Measurements from ENCODE around the gene PIK3C3. TPM values are rescaled to one million over a fixed set of nuclear protein-coding genes. Genes with fewer than 3 reads are reported as not detected.

PIK3C3 gene
- polyA plus RNA-seq, 1 of the 3 experiments (the other 2 are of a cell fraction) = 26.9 TPM

DNA sequence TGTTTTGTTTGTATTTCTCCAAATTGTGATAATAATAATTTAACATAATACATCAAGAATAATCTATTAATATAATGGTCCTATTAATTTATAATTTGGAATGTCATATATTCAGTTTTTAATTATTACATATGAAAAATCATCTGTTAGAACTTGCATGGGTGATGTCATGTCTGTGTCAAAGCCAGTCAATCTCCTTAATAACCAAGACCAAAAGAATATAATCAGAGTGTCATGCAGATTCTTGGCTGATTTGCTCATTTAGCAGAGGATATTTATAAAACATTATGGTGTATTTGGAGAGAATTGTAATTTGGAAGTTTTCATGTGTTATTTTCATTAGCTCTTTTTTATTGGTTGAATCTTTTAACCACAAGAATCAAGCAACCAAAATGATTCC, 96.4 kb downstream of the PIK3C3 start:
- POLR2A ChIA-PET = no interaction called here
- Histone ChIP-seq H2AFZ (ENCODE audit: low read depth) (no peak overlapping the region), H3F3A (replicated peaks; ENCODE audit: insufficient read depth) (peaks cover 21% of the 10 kb centered on the region), H3K27me3 (ENCODE audit: insufficient read depth) (no peaks in the 10 kb centered on the region), H3K9ac (no peak overlapping the region), H3K9me3 (no peaks in the 10 kb centered on the region), H3K4me2 (no peak overlapping the region), H3K9me2 (no peaks in the 10 kb centered on the region), H3K4me1 (ENCODE audit: control insufficient read depth in 1 of 2, insufficient read depth in 2 of 2, low read depth in 1 of 2, low read length in 1 of 2) (peaks cover 0 to 17% of the 10 kb centered on the region in 2 experiments; a peak in 2 of 4 replicates), H3K36me3 (replicated peaks in 1 of 2; ENCODE audit: control insufficient read depth in 1 of 2, insufficient read depth in 2 of 2, low read length in 1 of 2) (peaks cover 54 to 55% of the 10 kb centered on the region in 2 experiments), H3K4me3 (ENCODE audit: low read depth in 2 of 2, low read length in 1 of 2) (no peak overlapping the region), H3K27ac (ENCODE audit: low read depth in 2 of 2, low read length in 1 of 2) (no peak overlapping the region), H4K20me1 (ENCODE audit: insufficient read depth) (no peaks in the 10 kb centered on the region), H3K79me2 (ENCODE audit: insufficient read depth) (no peaks in the 10 kb centered on the region)
- TF ChIP-seq, protein P1, sequence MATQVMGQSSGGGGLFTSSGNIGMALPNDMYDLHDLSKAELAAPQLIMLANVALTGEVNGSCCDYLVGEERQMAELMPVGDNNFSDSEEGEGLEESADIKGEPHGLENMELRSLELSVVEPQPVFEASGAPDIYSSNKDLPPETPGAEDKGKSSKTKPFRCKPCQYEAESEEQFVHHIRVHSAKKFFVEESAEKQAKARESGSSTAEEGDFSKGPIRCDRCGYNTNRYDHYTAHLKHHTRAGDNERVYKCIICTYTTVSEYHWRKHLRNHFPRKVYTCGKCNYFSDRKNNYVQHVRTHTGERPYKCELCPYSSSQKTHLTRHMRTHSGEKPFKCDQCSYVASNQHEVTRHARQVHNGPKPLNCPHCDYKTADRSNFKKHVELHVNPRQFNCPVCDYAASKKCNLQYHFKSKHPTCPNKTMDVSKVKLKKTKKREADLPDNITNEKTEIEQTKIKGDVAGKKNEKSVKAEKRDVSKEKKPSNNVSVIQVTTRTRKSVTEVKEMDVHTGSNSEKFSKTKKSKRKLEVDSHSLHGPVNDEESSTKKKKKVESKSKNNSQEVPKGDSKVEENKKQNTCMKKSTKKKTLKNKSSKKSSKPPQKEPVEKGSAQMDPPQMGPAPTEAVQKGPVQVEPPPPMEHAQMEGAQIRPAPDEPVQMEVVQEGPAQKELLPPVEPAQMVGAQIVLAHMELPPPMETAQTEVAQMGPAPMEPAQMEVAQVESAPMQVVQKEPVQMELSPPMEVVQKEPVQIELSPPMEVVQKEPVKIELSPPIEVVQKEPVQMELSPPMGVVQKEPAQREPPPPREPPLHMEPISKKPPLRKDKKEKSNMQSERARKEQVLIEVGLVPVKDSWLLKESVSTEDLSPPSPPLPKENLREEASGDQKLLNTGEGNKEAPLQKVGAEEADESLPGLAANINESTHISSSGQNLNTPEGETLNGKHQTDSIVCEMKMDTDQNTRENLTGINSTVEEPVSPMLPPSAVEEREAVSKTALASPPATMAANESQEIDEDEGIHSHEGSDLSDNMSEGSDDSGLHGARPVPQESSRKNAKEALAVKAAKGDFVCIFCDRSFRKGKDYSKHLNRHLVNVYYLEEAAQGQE (IDR thresholded peaks at IDR 0.05; ENCODE audit: low read depth, low read length) = no peak
- TF ChIP-seq FOSL2 (IDR thresholded peaks at IDR 0.05; ENCODE audit: borderline replicate concordance, low read depth) (no peak), MEF2A (IDR thresholded peaks at IDR 0.05; ENCODE audit: borderline replicate concordance, low read depth) (no peak), POLR2AphosphoS5 (IDR thresholded peaks at IDR 0.05; ENCODE audit: low read depth, low read length) (no peak), RXRA (IDR thresholded peaks at IDR 0.05; ENCODE audit: borderline replicate concordance, low read depth) (no peak), SMC3 (IDR thresholded peaks at IDR 0.05; ENCODE audit: low read depth, low read length) (no peak), SIN3A (IDR thresholded peaks at IDR 0.05; ENCODE audit: borderline replicate concordance, low read depth, low read length) (no peak), MXI1 (IDR thresholded peaks at IDR 0.05; ENCODE audit: low read depth, low read length) (no peak)
- TF ChIP-seq, protein P2, sequence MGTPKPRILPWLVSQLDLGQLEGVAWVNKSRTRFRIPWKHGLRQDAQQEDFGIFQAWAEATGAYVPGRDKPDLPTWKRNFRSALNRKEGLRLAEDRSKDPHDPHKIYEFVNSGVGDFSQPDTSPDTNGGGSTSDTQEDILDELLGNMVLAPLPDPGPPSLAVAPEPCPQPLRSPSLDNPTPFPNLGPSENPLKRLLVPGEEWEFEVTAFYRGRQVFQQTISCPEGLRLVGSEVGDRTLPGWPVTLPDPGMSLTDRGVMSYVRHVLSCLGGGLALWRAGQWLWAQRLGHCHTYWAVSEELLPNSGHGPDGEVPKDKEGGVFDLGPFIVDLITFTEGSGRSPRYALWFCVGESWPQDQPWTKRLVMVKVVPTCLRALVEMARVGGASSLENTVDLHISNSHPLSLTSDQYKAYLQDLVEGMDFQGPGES (IDR thresholded peaks at IDR 0.05; ENCODE audit: low read depth, low read length) = no peak
- CTCF ChIA-PET = interaction anchor here (0.7 to 3.2 kb wide), 27 partner anchors 7 to 1548 kb away, joined by 3 to 23 read pairs (median 4); no protein-coding TSS in a partner anchor
- DNase-seq = no peak

DNA sequence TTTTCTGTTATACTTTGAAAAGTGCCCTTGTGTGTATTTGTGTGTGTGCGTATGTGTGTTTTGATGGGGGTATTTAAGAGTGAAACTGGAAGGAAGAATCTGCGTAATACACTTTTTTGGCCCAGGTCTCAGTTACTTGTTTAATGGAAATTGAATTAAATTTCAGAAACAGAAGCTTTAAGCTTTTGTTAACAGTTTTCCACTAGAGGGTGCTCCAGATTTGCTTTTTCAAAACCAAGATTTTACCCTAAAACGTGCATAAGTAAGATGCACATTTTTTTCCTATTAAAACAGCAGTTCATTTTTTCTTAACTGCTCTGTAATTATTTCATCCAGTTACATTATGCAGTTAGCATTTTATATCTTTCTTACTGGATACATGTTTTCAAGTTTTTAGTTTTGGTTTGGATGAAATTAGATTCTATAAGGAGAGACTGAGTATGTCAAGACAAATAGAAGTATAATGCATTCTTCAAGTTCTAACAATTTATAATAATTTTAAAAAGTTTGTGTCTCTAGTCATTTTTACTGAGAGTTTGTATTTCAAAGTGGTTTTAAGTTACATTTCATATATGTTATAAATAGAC, 97.2 kb downstream of the PIK3C3 start:
- CTCF ChIA-PET = interaction anchor here (0.7 to 3.2 kb wide), 33 partner anchors 8 to 1548 kb away, joined by 3 to 23 read pairs (median 4); no protein-coding TSS in a partner anchor
- Histone ChIP-seq H3K9ac (no peak overlapping the region), H3K4me2 (no peak overlapping the region), H2AFZ (ENCODE audit: low read depth) (no peak overlapping the region), H3K79me2 (ENCODE audit: insufficient read depth) (no peaks in the 10 kb centered on the region), H3K4me1 (ENCODE audit: control insufficient read depth in 1 of 2, insufficient read depth in 2 of 2, low read depth in 1 of 2, low read length in 1 of 2) (peaks cover 0 to 15% of the 10 kb centered on the region in 2 experiments; a peak in 2 of 4 replicates), H3K27ac (ENCODE audit: low read depth in 2 of 2, low read length in 1 of 2) (peak overlapping the region in 1 of 2 experiments; percentile 13; a peak in 2 of 4 replicates), H3K36me3 (replicated peaks in 1 of 2; ENCODE audit: control insufficient read depth in 1 of 2, insufficient read depth in 2 of 2, low read length in 1 of 2) (peaks cover 54 to 57% of the 10 kb centered on the region in 2 experiments), H3K9me2 (no peaks in the 10 kb centered on the region), H3K4me3 (ENCODE audit: low read depth in 2 of 2, low read length in 1 of 2) (no peak overlapping the region), H4K20me1 (ENCODE audit: insufficient read depth) (no peaks in the 10 kb centered on the region), H3K27me3 (ENCODE audit: insufficient read depth) (no peaks in the 10 kb centered on the region), H3F3A (replicated peaks; ENCODE audit: insufficient read depth) (peaks cover 17% of the 10 kb centered on the region), H3K9me3 (no peaks in the 10 kb centered on the region)
- POLR2A ChIA-PET = no interaction called here
- 63% methylated on average over 3 of the region's 3 CpGs for WGBS (ENCODE audit: low lambda C conversion rate)
- DNase-seq = peak; percentile 9
- TF ChIP-seq, protein P3, sequence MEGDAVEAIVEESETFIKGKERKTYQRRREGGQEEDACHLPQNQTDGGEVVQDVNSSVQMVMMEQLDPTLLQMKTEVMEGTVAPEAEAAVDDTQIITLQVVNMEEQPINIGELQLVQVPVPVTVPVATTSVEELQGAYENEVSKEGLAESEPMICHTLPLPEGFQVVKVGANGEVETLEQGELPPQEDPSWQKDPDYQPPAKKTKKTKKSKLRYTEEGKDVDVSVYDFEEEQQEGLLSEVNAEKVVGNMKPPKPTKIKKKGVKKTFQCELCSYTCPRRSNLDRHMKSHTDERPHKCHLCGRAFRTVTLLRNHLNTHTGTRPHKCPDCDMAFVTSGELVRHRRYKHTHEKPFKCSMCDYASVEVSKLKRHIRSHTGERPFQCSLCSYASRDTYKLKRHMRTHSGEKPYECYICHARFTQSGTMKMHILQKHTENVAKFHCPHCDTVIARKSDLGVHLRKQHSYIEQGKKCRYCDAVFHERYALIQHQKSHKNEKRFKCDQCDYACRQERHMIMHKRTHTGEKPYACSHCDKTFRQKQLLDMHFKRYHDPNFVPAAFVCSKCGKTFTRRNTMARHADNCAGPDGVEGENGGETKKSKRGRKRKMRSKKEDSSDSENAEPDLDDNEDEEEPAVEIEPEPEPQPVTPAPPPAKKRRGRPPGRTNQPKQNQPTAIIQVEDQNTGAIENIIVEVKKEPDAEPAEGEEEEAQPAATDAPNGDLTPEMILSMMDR (IDR thresholded peaks at IDR 0.05) = peak; percentile 72
- TF ChIP-seq NRF1 (IDR thresholded peaks at IDR 0.05; ENCODE audit: low read depth, low read length) (no peak), TEAD4 (IDR thresholded peaks at IDR 0.05; ENCODE audit: borderline replicate concordance, insufficient read depth) (no peak), FOXM1 (IDR thresholded peaks at IDR 0.05; ENCODE audit: low read depth) (no peak), RAD21 (IDR thresholded peaks at IDR 0.05; ENCODE audit: low read length) (peak; percentile 60), FOXJ3 (CRISPR knock-in tag; IDR thresholded peaks at IDR 0.05) (no peak), NFIC (IDR thresholded peaks at IDR 0.05; ENCODE audit: borderline replicate concordance) (no peak), ELF1 (IDR thresholded peaks at IDR 0.05) (no peak), FOSL2 (IDR thresholded peaks at IDR 0.05; ENCODE audit: borderline replicate concordance, low read depth) (no peak), RCOR1 (IDR thresholded peaks at IDR 0.05; ENCODE audit: low read length) (no peak)
- TF ChIP-seq, protein P4, sequence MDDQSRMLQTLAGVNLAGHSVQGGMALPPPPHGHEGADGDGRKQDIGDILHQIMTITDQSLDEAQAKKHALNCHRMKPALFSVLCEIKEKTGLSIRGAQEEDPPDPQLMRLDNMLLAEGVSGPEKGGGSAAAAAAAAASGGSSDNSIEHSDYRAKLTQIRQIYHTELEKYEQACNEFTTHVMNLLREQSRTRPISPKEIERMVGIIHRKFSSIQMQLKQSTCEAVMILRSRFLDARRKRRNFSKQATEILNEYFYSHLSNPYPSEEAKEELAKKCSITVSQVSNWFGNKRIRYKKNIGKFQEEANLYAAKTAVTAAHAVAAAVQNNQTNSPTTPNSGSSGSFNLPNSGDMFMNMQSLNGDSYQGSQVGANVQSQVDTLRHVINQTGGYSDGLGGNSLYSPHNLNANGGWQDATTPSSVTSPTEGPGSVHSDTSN (IDR thresholded peaks at IDR 0.05) = no peak

Data from SK-N-SH (cell line).